ENCODE measurements around the gene PCSK6.
"Not testable (repeated sequence)": the region's sequence is repeated elsewhere in the genome, so short reads cannot be mapped to it uniquely, and the experiment has no call there.

PCSK6 gene

GRCh38 chr15:101342056-101342455, 147.5 kb downstream of the PCSK6 start:
- Histone ChIP-seq H3K27ac (ENCODE audit: low read depth, low read length) (no peak overlapping the region), H3K4me1 (ENCODE audit: control insufficient read depth, low read length) (no peaks in the 10 kb centered on the region), H3K4me2 (ENCODE audit: low read length) (no peak overlapping the region), H3K79me2 (ENCODE audit: control insufficient read depth, low read length) (no peaks in the 10 kb centered on the region), H3K9me2 (replicated peaks; ENCODE audit: control insufficient read depth, low read length) (no peaks in the 10 kb centered on the region), H4K20me1 (ENCODE audit: control insufficient read depth, insufficient read depth, low read depth, low read length) (no peaks in the 10 kb centered on the region), H3K36me3 (ENCODE audit: control insufficient read depth, low read length) (no peaks in the 10 kb centered on the region), H3K27me3 (ENCODE audit: control insufficient read depth, low read length) (peaks cover 6% of the 10 kb centered on the region; the same call in 1 of the 2 replicates), H3F3A (ENCODE audit: control insufficient read depth, insufficient read depth) (no peaks in the 10 kb centered on the region), H3K4me3 (ENCODE audit: low read length) (no peak overlapping the region), H3K9me3 (ENCODE audit: control insufficient read depth, insufficient read depth, low read length) (0 out of 2 replicates have a peak, but pooled peaks cover 3% of the 10 kb centered on the region)
- TF ChIP-seq EZH2phosphoT487 (IDR thresholded peaks at IDR 0.05; ENCODE audit: borderline replicate concordance, low read length) (no peak), CTCF (IDR thresholded peaks at IDR 0.05; ENCODE audit: low read depth, low read length, poor library complexity, severe bottlenecking) (no peak)

- H3K9me2 ChIP-seq (replicated peaks; ENCODE audit: control insufficient read depth, low read length): no peaks in the 10 kb centered on the region
- peaks cover 6% of the 10 kb centered on the region; the same call in 1 of the 2 replicates for H3K27me3 ChIP-seq (ENCODE audit: control insufficient read depth, low read length)
- peaks cover 11% of the 10 kb centered on the region for H3K4me1 ChIP-seq (ENCODE audit: control insufficient read depth, low read length)
- no peaks in the 10 kb centered on the region for H4K20me1 ChIP-seq (ENCODE audit: control insufficient read depth, insufficient read depth, low read depth, low read length)
- H3K27ac ChIP-seq (ENCODE audit: low read depth, low read length): no peak overlapping the region
- H3K36me3 ChIP-seq (ENCODE audit: control insufficient read depth, low read length): peaks cover 7% of the 10 kb centered on the region; the same call in 1 of the 2 replicates
- TF ChIP-seq EZH2phosphoT487 (IDR thresholded peaks at IDR 0.05; ENCODE audit: borderline replicate concordance, low read length) (no peak), CTCF (IDR thresholded peaks at IDR 0.05; ENCODE audit: low read depth, low read length, poor library complexity, severe bottlenecking) (no peak)
- no peak overlapping the region for H3K4me3 ChIP-seq (ENCODE audit: low read length)
- no peak overlapping the region for H3K4me2 ChIP-seq (ENCODE audit: low read length)
- H3F3A ChIP-seq (ENCODE audit: control insufficient read depth, insufficient read depth): peaks cover 16% of the 10 kb centered on the region
- H3K79me2 ChIP-seq (ENCODE audit: control insufficient read depth, low read length): no peaks in the 10 kb centered on the region
- peaks cover 27% of the 10 kb centered on the region for H3K9me3 ChIP-seq (ENCODE audit: control insufficient read depth, insufficient read depth, low read length)
Observed at GRCh38 chr15:101338502-101339057, 150.9 kb downstream of the PCSK6 start.

GRCh38 chr15:101337976-101338375, 151.5 kb downstream of the PCSK6 start:
- H4K20me1 ChIP-seq (ENCODE audit: control insufficient read depth, insufficient read depth, low read depth, low read length): no peaks in the 10 kb centered on the region
- H3K79me2 ChIP-seq (ENCODE audit: control insufficient read depth, low read length): no peaks in the 10 kb centered on the region
- peaks cover 6% of the 10 kb centered on the region; the same call in 1 of the 2 replicates for H3K27me3 ChIP-seq (ENCODE audit: control insufficient read depth, low read length)
- H3K9me3 ChIP-seq (ENCODE audit: control insufficient read depth, insufficient read depth, low read length): peaks cover 33% of the 10 kb centered on the region
- no peak overlapping the region for H3K27ac ChIP-seq (ENCODE audit: low read depth, low read length)
- no peaks in the 10 kb centered on the region for H3K9me2 ChIP-seq (replicated peaks; ENCODE audit: control insufficient read depth, low read length)
- peaks cover 18% of the 10 kb centered on the region for H3F3A ChIP-seq (ENCODE audit: control insufficient read depth, insufficient read depth)
- H3K4me2 ChIP-seq (ENCODE audit: low read length): no peak overlapping the region
- H3K4me1 ChIP-seq (ENCODE audit: control insufficient read depth, low read length): peaks cover 11% of the 10 kb centered on the region
- TF ChIP-seq EZH2phosphoT487 (IDR thresholded peaks at IDR 0.05; ENCODE audit: borderline replicate concordance, low read length): no peak
- no peak for TF ChIP-seq CTCF (IDR thresholded peaks at IDR 0.05; ENCODE audit: low read depth, low read length, poor library complexity, severe bottlenecking)
- H3K4me3 ChIP-seq (ENCODE audit: low read length): no peak overlapping the region
- H3K36me3 ChIP-seq (ENCODE audit: control insufficient read depth, low read length): peaks cover 9% of the 10 kb centered on the region; the same call in 1 of the 2 replicates

GRCh38 chr15:101333907-101334789, 155.4 kb downstream of the PCSK6 start:
- not testable (repeated sequence) for H3K79me2 ChIP-seq (ENCODE audit: control insufficient read depth, low read length); H3K36me3 ChIP-seq (ENCODE audit: control insufficient read depth, low read length); H4K20me1 ChIP-seq (ENCODE audit: control insufficient read depth, insufficient read depth, low read depth, low read length); H3K9me2 ChIP-seq (replicated peaks; ENCODE audit: control insufficient read depth, low read length); H3K27me3 ChIP-seq (ENCODE audit: control insufficient read depth, low read length)
- Histone ChIP-seq H3K27ac (ENCODE audit: low read depth, low read length) (peak overlapping the region; percentile 70), H3K4me3 (ENCODE audit: low read length) (peak overlapping the region; percentile 70), H3K9me3 (ENCODE audit: control insufficient read depth, insufficient read depth, low read length) (peaks cover 43% of the 10 kb centered on the region), H3F3A (ENCODE audit: control insufficient read depth, insufficient read depth) (peaks cover 18% of the 10 kb centered on the region), H3K4me2 (ENCODE audit: low read length) (peak overlapping the region; percentile 62), H3K4me1 (ENCODE audit: control insufficient read depth, low read length) (peaks cover 11% of the 10 kb centered on the region)
